ENCODE measurements around the gene MACROD2.
"Not testable (repeated sequence)": the region's sequence is repeated elsewhere in the genome, so short reads cannot be mapped to it uniquely, and the experiment has no call there.

Gene MACROD2

DNA sequence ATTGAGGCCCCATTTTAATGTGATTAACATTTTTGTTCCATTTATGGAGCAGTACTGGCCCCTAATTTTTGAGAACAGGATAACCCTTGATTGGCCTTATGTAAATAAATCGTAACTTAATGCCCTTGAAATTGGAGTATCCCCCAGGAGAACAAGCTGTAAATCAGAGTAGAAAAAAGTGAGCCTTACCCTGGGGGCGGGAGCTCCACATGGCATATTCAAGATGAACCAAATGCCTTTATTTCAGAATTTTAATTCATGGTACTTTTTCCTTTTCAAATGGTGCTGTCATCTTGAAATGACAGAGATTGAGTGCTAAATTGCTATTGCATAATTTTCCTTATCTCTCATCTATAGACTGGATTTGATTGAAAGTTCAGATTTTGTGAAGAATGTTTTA is 1151.6 kb downstream of the MACROD2 start:
- DNase-seq, result no peak

DNA sequence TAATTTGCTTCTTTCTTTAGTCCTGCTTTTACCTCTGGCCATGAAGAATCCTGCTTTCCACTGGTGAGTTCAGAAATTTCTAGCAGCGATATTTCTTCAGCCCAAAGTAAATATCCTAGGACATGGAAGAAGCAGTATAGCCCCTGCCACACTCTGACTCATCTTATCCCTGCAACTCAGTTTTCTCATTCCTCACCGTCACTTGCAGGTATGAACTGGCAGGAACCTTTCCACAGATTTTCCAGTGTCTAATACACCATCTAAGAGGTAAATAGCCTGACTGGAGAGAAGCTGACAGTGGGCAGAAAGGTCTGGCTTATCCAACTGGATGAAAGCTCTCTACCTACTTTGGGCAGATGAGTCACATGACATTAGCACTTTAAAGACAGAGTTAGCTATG is 1158.8 kb downstream of the MACROD2 start:
- DNase-seq, result no peak

DNA sequence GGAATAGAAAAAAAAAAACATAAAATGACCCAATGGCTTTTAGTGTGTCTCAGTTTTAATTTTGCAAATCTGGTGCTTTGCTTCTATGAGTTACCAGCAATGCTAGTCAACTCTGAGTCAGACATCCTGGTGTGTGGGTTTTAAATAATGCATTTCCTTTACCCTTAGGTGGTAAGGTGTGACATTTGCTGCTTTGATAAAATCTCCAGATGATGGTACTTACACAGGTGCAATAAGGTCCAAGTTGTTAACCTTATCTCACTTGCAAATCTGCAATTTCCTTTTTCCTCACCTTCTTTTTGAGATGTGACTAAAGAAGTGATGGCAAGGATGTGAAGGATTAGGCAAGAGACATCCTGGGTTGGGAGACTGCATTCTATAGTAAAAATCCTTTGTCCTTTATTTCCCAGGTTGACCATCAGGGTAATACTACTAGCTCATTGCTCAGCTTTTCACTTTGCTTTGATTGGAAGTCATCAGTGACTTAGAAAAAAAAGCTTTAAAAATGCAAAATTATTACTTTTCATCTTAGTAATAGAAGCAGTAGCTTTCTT is 1160.6 kb downstream of the MACROD2 start:
- peak; percentile 1 for DNase-seq

DNA sequence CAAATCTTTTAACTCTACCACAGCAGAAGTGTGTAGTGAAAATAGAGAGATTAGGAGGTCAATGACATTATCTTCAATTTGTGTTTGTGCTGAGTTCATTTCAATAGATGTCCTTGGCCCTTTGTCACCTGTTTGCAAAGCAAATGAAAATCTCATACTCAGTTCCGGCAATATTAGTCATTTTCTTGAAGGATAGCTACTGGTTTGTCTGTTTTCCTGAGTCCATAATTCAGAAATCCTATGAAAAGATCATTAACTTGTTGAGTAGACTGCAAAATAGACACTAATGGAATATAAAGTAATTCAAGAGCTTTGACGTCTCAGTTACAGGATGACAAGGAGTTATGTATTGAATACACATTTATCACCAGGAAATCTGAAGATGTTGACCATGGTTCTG is 1163.2 kb downstream of the MACROD2 start:
- DNase-seq, result no peak

DNA sequence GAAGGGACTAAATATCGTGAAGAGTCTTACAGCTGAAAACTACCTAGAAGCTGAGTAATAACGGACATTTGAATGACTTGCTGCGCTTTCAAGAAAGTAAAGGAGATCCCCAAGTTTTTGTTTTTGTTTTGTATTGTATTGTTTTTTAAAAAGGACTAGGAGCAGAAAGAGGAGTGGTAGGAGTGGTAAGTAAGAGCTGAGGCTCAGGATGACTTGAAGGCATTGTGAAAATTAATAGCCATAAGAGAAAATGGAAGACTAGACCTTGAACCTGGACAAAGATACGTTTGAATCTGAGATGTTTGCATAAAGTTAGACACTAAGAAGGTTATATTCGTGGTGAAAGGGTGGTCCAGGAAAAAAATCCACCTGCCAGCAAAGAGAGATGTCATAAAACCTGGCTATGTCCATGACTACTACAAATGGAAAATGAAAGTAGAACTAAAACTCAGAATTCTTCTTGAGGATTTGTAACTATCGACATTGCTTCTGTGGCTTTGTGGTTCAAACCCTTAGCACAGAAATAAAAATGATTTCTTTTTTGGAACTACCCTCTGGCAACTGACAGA is 1166.8 kb downstream of the MACROD2 start:
- no peak for DNase-seq

DNA sequence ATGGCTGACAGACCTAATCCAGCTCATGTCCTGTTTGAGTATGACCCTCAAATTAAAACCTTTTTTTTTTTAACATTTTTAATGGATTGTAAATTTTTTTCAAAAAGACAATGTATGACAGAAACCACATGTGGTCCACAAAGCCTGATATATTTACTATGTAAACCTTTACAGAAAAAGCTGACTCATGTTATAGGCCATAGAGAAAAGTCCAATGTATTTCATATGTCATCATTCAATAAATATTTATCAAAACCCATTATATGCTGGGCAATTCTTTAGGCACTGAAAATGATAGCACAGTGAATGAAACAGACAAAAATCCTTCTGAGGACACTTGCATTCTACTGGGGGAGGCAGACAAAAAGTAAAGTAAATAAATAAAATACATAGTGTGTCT is 1168.3 kb downstream of the MACROD2 start:
- no peak for DNase-seq

DNA sequence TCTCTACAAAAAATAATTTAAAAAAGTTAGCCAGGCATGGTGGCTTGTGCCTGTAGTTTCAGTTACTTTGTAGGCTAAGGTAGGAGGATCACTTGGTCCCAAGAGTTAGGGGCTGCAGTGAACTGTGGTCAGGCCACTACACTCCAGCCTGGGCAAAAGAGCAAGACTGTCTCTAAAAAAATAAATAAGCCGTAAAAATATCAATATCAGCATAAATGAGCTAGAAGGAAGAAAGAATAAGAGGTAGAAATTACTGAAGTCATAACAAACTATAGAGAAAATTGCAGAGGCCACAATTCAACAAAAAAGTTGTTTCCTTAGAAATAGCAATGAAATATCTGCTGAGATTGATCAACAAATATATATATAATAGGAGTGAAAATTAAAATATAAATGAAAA is 1169.4 kb downstream of the MACROD2 start:
- DNase-seq, result no peak

DNA sequence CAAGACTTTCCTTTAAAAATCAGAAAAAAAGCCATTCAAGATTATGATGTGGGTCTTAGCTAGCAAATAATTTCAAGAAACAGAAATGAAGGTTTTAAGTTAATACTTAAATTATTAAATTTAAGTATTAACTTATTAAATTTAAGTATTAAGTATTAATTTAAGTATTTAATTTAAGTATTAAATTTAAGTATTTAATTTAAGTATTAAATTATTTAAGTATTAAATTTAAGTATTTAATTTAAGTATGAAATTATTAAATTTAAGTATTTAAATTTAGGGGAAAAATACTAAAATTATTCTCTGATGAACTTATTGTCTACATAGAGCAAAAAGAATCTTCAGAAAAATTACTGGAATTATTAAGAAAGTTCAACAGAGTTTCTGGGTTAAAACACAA is 1171.4 kb downstream of the MACROD2 start:
- DNase-seq, result no peak

DNA sequence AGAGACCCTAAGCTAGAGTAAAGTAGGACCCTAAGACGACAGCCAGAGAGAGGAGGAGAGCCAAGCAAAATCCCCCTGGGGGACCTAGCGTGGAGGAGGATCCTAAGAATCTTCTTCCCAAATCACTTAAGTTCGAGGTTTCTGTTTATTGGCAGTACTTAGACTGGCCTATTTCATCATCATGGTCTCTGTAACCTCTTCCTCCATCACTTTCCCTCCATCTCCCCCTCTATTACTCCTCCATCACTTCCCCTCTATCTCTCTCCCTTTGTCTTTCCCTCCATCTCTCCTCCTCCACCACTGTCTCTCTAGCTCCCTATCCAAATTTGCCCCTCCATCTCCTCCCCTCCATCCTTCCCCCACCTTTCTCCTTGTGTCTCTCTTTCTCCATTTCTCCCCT is 1175.7 kb downstream of the MACROD2 start:
- DNase-seq, result no peak

DNA sequence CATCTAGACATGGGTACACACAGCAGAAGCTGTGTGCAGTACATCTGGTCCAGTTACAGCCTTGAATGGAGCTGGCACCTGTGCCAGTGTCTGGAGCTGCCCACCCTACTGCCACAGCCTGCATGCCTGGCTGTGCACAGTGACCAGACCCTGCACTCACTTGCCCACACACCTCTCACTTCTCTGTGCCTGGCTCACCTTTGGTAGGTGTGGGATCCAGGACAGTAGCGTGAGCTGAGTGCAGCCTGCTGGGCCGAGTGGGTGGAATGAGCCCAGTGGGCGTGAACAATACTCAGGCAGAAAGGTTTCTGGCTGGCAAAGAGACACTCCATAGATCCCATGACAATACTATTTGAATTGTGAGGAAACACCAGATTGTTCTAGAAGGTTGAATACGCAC is 1181.6 kb downstream of the MACROD2 start:
- no peak for DNase-seq

DNA sequence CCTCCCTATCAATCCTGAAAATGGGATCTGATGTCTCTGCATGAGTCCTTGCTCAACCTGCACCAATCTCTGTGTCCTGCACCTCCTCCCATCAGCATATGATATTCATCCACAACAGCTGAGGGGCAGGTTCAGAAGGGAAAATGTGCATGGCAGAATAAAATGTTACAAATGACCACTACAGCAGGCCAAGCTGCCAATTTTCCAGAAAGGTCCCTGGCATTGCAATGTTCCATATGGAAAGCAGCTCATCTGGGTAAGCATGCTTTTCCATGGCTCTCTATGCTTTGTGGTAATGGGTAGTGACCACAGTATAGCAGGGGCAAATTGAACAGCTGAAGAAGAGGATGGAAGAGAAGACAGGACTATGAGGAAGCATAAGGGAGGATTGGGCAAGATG is 1183.3 kb downstream of the MACROD2 start:
- no peak for DNase-seq

DNA sequence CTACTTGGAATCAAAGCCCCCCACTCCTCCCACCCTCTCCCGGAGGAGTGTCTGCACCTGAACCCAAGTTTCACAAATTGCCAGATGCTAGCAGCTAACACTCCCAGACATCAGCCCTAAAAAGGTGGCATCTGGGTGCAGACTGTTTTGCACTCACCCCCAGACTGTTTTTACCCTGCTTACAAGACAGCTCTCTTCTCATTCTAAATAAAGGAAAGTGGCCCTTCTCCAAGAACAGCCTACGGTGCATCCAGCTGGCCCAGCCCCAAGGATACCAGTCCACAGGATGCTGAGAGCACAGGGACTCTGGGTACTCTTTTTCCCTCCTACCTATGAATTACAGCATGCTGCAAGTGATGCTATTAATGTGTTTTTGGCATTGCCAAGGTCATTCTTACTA is 1184.1 kb downstream of the MACROD2 start:
- DNase-seq, result no peak

DNA sequence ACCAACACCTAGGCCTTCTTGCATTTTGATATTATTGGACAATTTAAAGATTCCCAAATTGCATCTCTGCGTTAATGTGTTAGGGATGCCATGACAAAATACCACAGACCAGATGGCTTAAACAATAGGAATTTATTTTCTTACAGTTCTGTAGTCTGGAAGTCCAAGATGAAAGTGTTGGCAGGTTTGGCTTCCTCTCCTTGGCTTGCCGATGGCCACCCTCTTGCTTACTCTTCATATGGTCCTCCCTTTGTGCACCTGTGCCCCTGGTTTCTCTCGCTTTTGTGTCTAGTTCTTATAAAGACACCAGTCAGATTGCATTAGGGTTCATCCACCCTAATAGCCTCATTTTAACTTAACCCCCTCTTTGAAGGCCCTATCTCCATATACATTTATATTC is 1184.5 kb downstream of the MACROD2 start:
- DNase-seq, result no peak

DNA sequence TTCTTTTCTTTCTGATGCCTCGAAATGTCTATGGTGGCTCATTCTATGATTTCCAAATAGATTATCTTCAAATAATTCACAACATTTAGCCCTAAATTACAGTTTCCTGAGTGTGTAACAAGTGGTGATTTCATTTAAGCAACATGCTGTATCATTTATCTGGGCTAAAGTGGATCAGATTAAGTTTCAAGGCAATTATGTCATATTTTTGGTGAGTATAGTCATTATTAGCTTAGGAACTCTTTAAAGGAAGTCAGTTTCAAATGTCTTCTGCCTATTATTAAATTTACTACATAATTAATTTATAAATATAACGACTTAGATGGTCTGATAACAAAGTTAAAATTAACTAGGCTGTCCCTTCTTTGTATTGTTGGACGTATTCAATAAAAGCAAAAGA is 1190.0 kb downstream of the MACROD2 start:
- no peak for DNase-seq

DNA sequence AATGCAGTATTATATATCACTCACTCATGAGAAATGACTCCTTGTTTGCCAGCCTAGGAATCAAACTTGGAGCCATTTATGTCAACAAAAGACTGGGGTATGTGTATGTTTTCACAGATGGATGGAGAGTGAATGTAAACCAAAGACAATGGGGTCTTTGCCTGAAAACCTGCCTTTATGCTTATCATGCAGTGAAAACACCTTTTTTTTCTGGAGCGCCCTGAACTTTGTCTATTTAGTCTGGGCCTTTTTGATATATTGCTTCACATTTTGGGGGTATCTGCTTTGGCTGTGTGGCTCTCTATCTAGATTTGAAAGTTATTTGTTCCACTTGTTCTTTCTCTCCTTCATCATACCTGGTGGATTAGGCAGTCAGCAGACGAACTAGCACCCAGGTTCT is 1190.6 kb downstream of the MACROD2 start:
- DNase-seq, result no peak

DNA sequence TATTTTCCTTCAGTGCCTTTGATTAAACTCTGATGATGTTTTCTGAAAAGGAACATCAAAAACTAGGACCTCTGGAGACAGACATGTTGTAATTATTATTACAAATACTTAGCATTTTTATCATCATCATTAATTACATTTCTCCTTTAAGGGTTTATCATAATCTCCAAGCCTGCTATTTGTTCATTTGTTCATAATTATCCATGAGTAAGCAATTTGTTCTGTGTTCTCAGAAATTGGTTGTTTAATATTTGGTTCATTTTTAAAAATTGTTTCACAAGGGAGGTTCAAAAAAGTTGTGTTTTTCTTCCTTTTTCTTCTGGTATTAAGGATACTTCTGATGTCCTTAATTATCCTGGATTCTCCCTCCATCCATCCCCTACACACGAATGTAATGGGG is 1192.3 kb downstream of the MACROD2 start:
- no peak for DNase-seq

DNA sequence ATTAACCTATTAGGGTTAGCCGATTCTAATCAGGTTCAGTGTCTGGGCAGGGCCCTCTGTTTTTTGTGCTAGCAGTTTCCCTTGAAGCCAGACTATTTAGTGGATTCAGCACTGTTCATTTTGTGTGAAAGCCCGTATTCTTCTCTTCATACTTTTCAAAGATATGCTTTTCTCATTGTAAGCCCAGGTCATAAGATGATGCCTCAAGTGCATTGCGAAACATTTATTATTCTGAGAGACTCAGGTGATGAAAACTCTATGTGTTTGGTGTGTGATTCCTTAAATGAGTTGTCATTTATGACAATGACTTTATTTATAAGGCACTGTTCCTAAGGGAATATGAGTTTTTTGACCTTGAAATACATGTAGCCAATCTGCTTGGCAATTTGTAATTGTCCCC is 1193.1 kb downstream of the MACROD2 start:
- no peak for DNase-seq

DNA sequence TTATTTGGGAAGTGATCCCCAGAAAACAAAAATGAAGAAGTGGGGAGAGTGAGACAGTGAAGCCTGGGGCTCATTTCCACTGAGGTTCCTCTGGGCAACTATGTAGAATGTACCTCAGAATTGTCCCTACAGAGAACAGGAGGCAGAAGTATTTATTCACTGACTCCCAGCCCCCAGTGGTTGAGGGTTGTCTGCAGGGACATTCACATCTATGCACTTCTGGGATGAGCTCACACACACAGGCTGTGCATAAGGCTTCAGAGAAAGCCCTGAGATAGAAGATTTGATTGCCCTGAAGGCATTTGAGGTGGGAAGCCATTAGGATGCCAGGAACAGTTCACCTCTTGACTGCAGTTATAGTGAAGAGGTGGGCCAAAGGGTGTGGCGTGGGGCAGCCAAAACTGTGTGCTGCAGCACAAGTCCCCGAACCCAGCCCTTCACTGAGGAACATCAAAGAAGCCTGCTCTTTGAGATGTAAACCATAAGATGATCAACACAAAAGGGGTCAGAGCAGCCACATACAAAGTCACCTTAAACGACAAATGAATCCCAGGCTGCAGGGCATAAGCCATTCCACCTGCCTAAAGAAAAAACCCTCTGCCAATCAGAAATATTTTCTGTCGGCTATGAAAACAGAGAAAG is 1195.9 kb downstream of the MACROD2 start:
- no peak for DNase-seq

DNA sequence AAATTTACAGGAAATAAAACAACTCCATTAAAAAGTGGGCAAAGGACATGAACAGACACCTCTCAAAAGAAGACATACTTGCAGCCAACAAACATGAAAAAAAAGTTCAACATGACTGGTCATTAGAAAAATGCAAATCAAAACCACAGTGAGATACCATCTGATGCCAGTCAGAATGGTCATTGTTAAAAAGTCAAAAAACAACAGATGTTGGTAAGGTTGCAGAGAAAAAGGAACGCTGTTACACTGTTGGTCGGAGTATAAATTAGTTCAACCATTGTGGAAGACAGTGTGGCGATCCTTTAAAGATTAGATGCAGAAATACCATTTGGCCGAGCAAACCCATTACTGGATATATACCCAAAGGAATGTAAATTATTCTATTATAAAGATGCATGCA is 1200.1 kb downstream of the MACROD2 start:
- no peak for DNase-seq

DNA sequence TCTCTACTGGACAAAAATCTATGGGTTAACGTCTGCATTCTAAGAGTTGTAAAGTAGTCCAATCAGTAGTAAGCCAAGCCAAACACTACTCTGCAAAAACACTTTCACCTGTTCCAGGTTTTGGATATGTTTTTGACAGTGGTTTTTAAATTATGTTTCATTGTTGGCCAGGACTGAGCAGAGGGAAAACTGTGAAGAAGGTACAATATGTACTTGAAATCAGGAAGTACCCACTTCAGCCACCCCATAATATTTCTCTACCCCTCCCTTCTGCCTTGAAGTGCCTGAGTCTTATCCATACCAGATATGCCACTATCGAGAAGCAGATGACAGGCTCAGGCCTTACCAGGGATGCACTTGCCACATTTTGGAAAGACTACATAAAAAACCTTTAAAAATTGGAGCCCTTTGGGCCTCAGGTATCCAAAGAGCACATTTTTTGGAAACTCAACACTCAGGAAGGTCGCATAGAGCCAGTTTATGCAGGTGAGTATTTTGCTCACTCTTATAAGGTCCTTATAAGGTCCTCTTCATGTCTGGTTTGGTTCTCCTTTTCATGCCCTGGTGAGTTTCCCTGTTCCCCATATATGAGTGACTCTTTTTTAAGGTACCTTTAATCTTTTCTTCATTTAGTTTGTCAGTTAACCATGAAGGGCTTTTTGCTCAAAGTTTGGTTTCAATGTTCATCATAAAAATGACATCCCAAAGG is 1201.4 kb downstream of the MACROD2 start:
- no peak for DNase-seq

DNA sequence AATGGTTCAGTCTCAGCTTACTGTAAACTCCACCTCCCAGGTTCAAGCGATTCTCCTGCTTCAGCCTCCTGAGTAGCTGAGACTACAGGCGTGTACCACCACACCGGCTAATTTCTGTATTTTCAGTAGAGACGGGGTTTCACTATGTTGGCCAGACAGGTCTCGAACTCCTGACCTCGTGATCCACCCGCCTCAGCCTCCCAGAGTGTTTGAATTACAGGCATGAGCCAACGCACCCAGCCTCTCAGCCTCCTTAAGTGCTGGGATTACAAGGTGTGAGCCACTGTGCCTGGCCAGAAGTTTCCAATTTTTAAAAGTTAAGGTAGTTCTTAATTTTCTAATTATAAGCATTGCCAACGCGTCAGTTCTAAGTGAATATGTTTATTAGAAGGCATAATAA is 1202.7 kb downstream of the MACROD2 start:
- not testable (repeated sequence) for DNase-seq

DNA sequence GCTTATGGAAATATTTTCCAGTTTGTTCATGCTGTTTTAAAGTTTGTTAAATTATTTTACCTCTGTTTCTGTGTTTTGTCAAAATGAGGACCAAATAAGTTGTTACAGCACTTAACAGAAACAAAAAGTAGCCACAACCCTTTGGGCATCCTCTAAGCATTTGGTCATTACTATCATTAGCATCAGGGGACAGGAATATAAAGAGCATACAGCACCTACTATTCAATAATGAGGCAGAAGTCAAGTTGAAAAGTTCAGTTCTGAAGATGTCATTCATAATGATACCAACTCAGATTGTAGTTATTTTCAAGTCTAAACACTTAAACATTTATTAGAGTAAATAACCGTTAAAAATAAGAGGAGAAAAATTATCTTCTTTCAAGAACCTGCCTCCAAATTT is 1204.4 kb downstream of the MACROD2 start:
- no peak for DNase-seq

DNA sequence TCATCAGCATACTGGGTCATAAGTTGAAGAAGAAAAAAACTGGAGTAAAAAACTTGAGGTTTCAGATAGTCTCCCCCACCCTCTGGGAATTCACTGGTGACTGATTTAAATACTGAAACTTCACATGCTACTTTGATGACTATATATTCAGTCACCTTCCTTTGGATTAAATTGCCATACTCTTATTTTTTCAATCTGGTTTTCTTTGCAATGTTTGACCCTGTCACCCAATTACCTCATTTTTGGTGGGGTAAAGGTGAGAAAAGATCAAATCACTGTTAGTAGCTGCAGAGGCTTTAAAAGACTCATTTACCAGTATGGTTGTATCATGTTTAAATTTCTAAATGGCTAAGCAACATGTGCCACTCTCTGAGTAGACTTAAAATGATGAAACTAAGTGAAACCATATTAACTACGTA is 1204.8 kb downstream of the MACROD2 start:
- no peak for DNase-seq

DNA sequence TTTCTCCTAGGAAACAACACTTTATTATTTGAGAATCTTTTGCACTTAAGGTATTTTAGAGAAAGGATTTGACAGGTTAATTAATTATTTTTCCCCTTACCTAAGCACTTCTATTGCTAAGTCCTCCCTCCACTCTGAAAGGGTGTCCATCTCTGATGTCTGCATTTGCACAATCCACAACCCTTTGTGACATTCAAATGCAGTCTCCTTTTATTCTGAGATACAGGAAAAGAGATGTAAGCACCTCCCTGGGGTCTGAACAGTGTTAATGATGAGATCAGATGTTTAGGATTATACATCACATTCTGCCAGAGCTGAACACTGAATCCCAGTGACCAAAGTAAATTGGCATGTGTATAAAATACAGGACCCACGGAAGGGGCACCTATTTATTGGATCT is 1206.3 kb downstream of the MACROD2 start:
- no peak for DNase-seq
